Measurements from ENCODE around the gene ST3GAL6. TPM values are rescaled to one million over a fixed set of nuclear protein-coding genes. Genes with fewer than 3 reads are reported as not detected.

ST3GAL6 gene
- total and polyA plus RNA-seq, 2 of the 13 experiments (the other 11 are each of a cell fraction or from before 2014, with no cell fraction given) = 17.5 to 23.2 TPM

GRCh38 chr3:98777286-98777685 is 14.1 kb downstream of the ST3GAL6 start (continued):
- TF ChIP-seq ZBTB2 (CRISPR knock-in tag; IDR thresholded peaks at IDR 0.05; ENCODE audit: low read depth) (no peak), TRIM24 (CRISPR knock-in tag; IDR thresholded peaks at IDR 0.05) (no peak), KLF16 (CRISPR knock-in tag; IDR thresholded peaks at IDR 0.05) (no peak), ZNF232 (CRISPR knock-in tag; IDR thresholded peaks at IDR 0.05; ENCODE audit: borderline replicate concordance) (peak; percentile 95), ZSCAN12 (CRISPR knock-in tag; IDR thresholded peaks at IDR 0.05) (no peak), HNRNPK (IDR thresholded peaks at IDR 0.05; ENCODE audit: low read depth, low read length, poor library complexity, severe bottlenecking) (no peak), FOXJ3 (CRISPR knock-in tag; IDR thresholded peaks at IDR 0.05; ENCODE audit: borderline replicate concordance) (peak; percentile 69; the same call in 1 of the 2 replicates), ZFP62 (CRISPR knock-in tag; IDR thresholded peaks at IDR 0.05) (no peak), KDM2A (CRISPR knock-in tag; IDR thresholded peaks at IDR 0.05; ENCODE audit: borderline replicate concordance, low read depth) (no peak), TEAD2 (CRISPR knock-in tag; IDR thresholded peaks at IDR 0.05) (no peak), ZXDC (CRISPR knock-in tag; IDR thresholded peaks at IDR 0.05) (no peak), ZSCAN5A (CRISPR knock-in tag; IDR thresholded peaks at IDR 0.05; ENCODE audit: borderline replicate concordance) (no peak), ARID3A (IDR thresholded peaks at IDR 0.05; ENCODE audit: low read depth, low read length) (peak; percentile 25; the same call in 1 of the 2 replicates), MXD1 (CRISPR knock-in tag; IDR thresholded peaks at IDR 0.05) (no peak), SALL2 (CRISPR knock-in tag; IDR thresholded peaks at IDR 0.05) (no peak), HDAC6 (IDR thresholded peaks at IDR 0.05; ENCODE audit: low read depth, low read length) (no peak), ZNF564 (CRISPR knock-in tag; IDR thresholded peaks at IDR 0.05) (no peak), ZBTB43 (CRISPR knock-in tag; conservative IDR thresholded peaks at IDR 0.05) (no peak), ARNTL (CRISPR knock-in tag; IDR thresholded peaks at IDR 0.05) (peak; percentile 53; the same call in 1 of the 2 replicates), IKZF1 (IDR thresholded peaks at IDR 0.05) (no peak)
